H9 (cell line): ENCODE results near the gene CALN1. TPM values are rescaled to one million over a fixed set of nuclear protein-coding genes. Genes with fewer than 3 reads are reported as not detected.

ENCODE experiments used
- DNase-seq: peaks from one replicate; pipeline ENCODE4 v3.0.0-alpha.2; 2017
- H2AFZ ChIP-seq: one replicate; pipeline ENCODE4 v1.6.1; 2013; ENCODE audit warnings: mild to moderate bottlenecking, low read length, control low read depth, moderate library complexity
- H2AK5ac ChIP-seq: 2 replicates; pipeline ENCODE4 v1.6.1; 2013; ENCODE audit warnings: low read length, control low read depth, mixed read lengths; ENCODE audit not compliant: insufficient read length
- H2BK120ac ChIP-seq: one replicate; pipeline ENCODE4 v1.6.1; 2013; ENCODE audit warnings: low read depth, mild to moderate bottlenecking, low read length, control low read depth, inconsistent platforms; ENCODE audit not compliant: poor library complexity, severe bottlenecking
- H2BK12ac ChIP-seq: 2 replicates; pipeline ENCODE4 v1.6.1; 2013; ENCODE audit warnings: low read length, control low read depth, mixed read lengths, low read depth; ENCODE audit not compliant: insufficient read length
- H2BK15ac ChIP-seq: 2 replicates; pipeline ENCODE4 v1.6.1; 2013; ENCODE audit warnings: low read depth, low read length, control low read depth
- H2BK20ac ChIP-seq: one replicate; pipeline ENCODE4 v1.6.1; 2013; ENCODE audit warnings: low read depth, mild to moderate bottlenecking, low read length, control low read depth, inconsistent platforms; ENCODE audit not compliant: poor library complexity, severe bottlenecking
- H2BK5ac ChIP-seq: 2 replicates; pipeline ENCODE4 v1.6.1; 2013; ENCODE audit warnings: low read length, control low read depth, mixed read lengths; ENCODE audit not compliant: insufficient read length
- H3K14ac ChIP-seq: 2 replicates; pipeline ENCODE4 v1.6.1; 2013; ENCODE audit warnings: low read length, control low read depth; ENCODE audit not compliant: insufficient read depth
- H3K18ac ChIP-seq: 2 replicates; pipeline ENCODE4 v1.6.1; 2013; ENCODE audit warnings: low read depth, mild to moderate bottlenecking, mixed read lengths, low read length, control low read depth; ENCODE audit not compliant: insufficient read length
- H3K23ac ChIP-seq: 2 replicates; pipeline ENCODE4 v1.6.1; 2013; ENCODE audit warnings: low read length, control low read depth, mixed read lengths, low read depth; ENCODE audit not compliant: insufficient read length
- H3K23me2 ChIP-seq: 2 replicates; pipeline ENCODE4 v1.6.1; 2013; ENCODE audit warnings: low read depth, mild to moderate bottlenecking, mixed read lengths, low read length, control low read depth; ENCODE audit not compliant: insufficient read length, poor library complexity, severe bottlenecking
- H3K27ac ChIP-seq: 2 replicates; pipeline ENCODE4 v1.5.1; 2013; ENCODE audit warnings: low read length, control low read depth, mixed read lengths, low read depth; ENCODE audit not compliant: insufficient read length
- H3K27me3 ChIP-seq: 2 replicates; pipeline ENCODE4 v1.6.1; 2013; ENCODE audit warnings: low read length, control low read depth, inconsistent platforms; ENCODE audit not compliant: insufficient read depth
- H3K4ac ChIP-seq: 2 replicates; pipeline ENCODE4 v1.6.1; 2013; ENCODE audit warnings: low read depth, mild to moderate bottlenecking, control low read depth, inconsistent platforms, low read length, moderate library complexity
- H3K4me1 ChIP-seq: 2 replicates; pipeline ENCODE4 v1.6.1; 2013; ENCODE audit warnings: low read length, control low read depth, inconsistent platforms; ENCODE audit not compliant: insufficient read depth
- H3K4me2 ChIP-seq: 2 replicates; pipeline ENCODE4 v1.6.1; 2013; ENCODE audit warnings: low read length, control low read depth, mixed read lengths; ENCODE audit not compliant: insufficient read length, insufficient read depth
- H3K56ac ChIP-seq: 2 replicates; pipeline ENCODE4 v1.6.1; 2013; ENCODE audit warnings: low read depth, mild to moderate bottlenecking, mixed read lengths, low read length, control low read depth; ENCODE audit not compliant: insufficient read length
- H3K79me1 ChIP-seq: 2 replicates; pipeline ENCODE4 v1.6.1; 2013; ENCODE audit warnings: low read depth, mild to moderate bottlenecking, moderate library complexity, low read length, control low read depth, inconsistent platforms; ENCODE audit not compliant: insufficient read depth, poor library complexity, severe bottlenecking
- H3K79me2 ChIP-seq: 2 replicates; pipeline ENCODE4 v1.6.1; 2013; ENCODE audit warnings: low read length, control low read depth, inconsistent platforms; ENCODE audit not compliant: insufficient read depth
- H3K9ac ChIP-seq: 2 replicates; pipeline ENCODE4 v1.6.1; 2013; ENCODE audit warnings: low read length, control low read depth, mixed read lengths; ENCODE audit not compliant: insufficient read length; ENCODE audit errors: extremely low read depth
- H3K9me3 ChIP-seq: one replicate; pipeline ENCODE4 v1.6.1; 2013; ENCODE audit warnings: low read depth, low read length, inconsistent platforms; ENCODE audit not compliant: control insufficient read depth
- H3T11ph ChIP-seq: one replicate; pipeline ENCODE4 v1.6.1; 2013; ENCODE audit warnings: mild to moderate bottlenecking, low read length, control low read depth, inconsistent platforms
- H4K20me1 ChIP-seq: one replicate; pipeline ENCODE4 v1.6.1; 2013; ENCODE audit not compliant: control insufficient read depth, insufficient read length, insufficient read depth
- H4K5ac ChIP-seq: 2 replicates; pipeline ENCODE4 v1.6.1; 2013; ENCODE audit warnings: low read depth, mild to moderate bottlenecking, mixed read lengths, low read length, control low read depth; ENCODE audit not compliant: insufficient read length
- H4K8ac ChIP-seq: replicated peaks from 2 replicates; pipeline ENCODE4 v1.6.1; 2013; ENCODE audit warnings: low read length, control low read depth, mixed read lengths, low read depth; ENCODE audit not compliant: insufficient read length
- H4K91ac ChIP-seq: 2 replicates; pipeline ENCODE4 v1.6.1; 2013; ENCODE audit warnings: low read depth, mild to moderate bottlenecking, moderate library complexity, mixed read lengths, low read length, control low read depth; ENCODE audit not compliant: insufficient read length
- H3K27ac Mint-ChIP-seq, 3 experiments: 2 replicates in 2 of 3; 3 replicates in 1 of 3; pipeline ENCODE4 v1.8.0; 2020 to 2021; ENCODE audit warnings: mixed read lengths in 3 of 3, mild to moderate bottlenecking in 1 of 3, moderate library complexity in 1 of 3
- H3K27me3 Mint-ChIP-seq: 2 replicates; pipeline ENCODE4 v1.8.0; 2021; ENCODE audit warnings: low read depth, mild to moderate bottlenecking, moderate library complexity, mixed read lengths
- H3K36me3 Mint-ChIP-seq, 3 experiments: 2 replicates in 2 of 3; 3 replicates in 1 of 3; pipeline ENCODE4 v1.8.0; 2020 to 2021; ENCODE audit warnings: low read depth in 3 of 3, mixed read lengths in 3 of 3; ENCODE audit not compliant: insufficient read depth in 1 of 3
- H3K4me1 Mint-ChIP-seq, 2 experiments: 2 replicates each; pipeline ENCODE4 v1.8.0; 2020; ENCODE audit warnings: mixed read lengths in 2 of 2
- H3K4me3 Mint-ChIP-seq, 2 experiments: 2 replicates in 1 of 2; 3 replicates in 1 of 2; pipeline ENCODE4 v1.8.0; 2020 to 2021; ENCODE audit warnings: mild to moderate bottlenecking in 2 of 2, mixed read lengths in 2 of 2, moderate library complexity in 1 of 2
- H3K9me3 Mint-ChIP-seq, 2 experiments: 2 replicates in 1 of 2; 3 replicates in 1 of 2; pipeline ENCODE4 v1.8.0; 2020; ENCODE audit warnings: mild to moderate bottlenecking in 2 of 2, mixed read lengths in 2 of 2, moderate library complexity in 1 of 2
- CTCF ChIP-seq: fragments of 200-600 bp; sonication (generic); conservative IDR thresholded peaks from 3 replicates; pipeline ENCODE4 v1.8.0; 2021; ENCODE audit warnings: antibody characterized with exemption, mild to moderate bottlenecking
- WGBS: extraction: QIAGEN DNeasy Blood & Tissue Kit; methylation state at CpG from one replicate; pipeline ENCODE4 v1.1.7; 2013; ENCODE audit warnings: missing lambda C conversion rate, low lambda C conversion rate, mixed read lengths; ENCODE audit not compliant: insufficient read length; ENCODE audit errors: extremely low coverage; 5-methylcytosine and 5-hydroxymethylcytosine counted together
- total RNA-seq: library from RNA; stranded (reverse); gene quantifications from 2 replicates; pipeline ENCODE4 v1.2.1, GENCODE V29; 2021

CALN1 gene
- total RNA-seq, 1 experiment from 2014 or later, result 2.8 TPM

GRCh38 chr7:72445580-72445979 lies 33.4 kb upstream of the CALN1 start:
- Histone ChIP-seq H3K56ac (no peak overlapping the region), H2BK12ac (no peak overlapping the region), H4K20me1 (no peaks in the 10 kb centered on the region), H3K23ac (no peak overlapping the region), H3K18ac (no peak overlapping the region), H3K14ac (no peak overlapping the region), H3K4me1 (peaks cover 3% of the 10 kb centered on the region), H3K9me3 (no peaks in the 10 kb centered on the region), H3K4ac (no peak overlapping the region), H3K4me2 (no peak overlapping the region), H3K79me2 (no peaks in the 10 kb centered on the region), H4K5ac (no peak overlapping the region), H3K23me2 (no peaks in the 10 kb centered on the region), H2AK5ac (no peak overlapping the region), H2BK15ac (no peak overlapping the region), H2BK20ac (no peak overlapping the region), H3K27me3 (no peaks in the 10 kb centered on the region), H3K9ac (no peak overlapping the region), H2BK5ac (no peak overlapping the region), H4K91ac (no peak overlapping the region), H2AFZ (no peak overlapping the region), H3K79me1 (no peaks in the 10 kb centered on the region), H2BK120ac (no peak overlapping the region), H3T11ph (no peak overlapping the region), H3K27ac (no peak overlapping the region), H4K8ac (no peak overlapping the region)
- TF ChIP-seq CTCF, result no peak
- H3K27me3 Mint-ChIP-seq, result peaks cover 7% of the 10 kb centered on the region
- H3K4me3 Mint-ChIP-seq, result no peak overlapping the region; a peak in 1 of 5 replicates
- H3K4me1 Mint-ChIP-seq, result peaks cover 14 to 20% of the 10 kb centered on the region in 2 experiments
- H3K9me3 Mint-ChIP-seq, result no peaks in the 10 kb centered on the region; a peak in 1 of 5 replicates
- H3K36me3 Mint-ChIP-seq, result no peaks in the 10 kb centered on the region
- no peak for DNase-seq
- no CpG with 5 or more reads among the region's 10 CpGs for WGBS
- H3K27ac Mint-ChIP-seq, result no peak overlapping the region; a peak in 1 of 7 replicates
